ENCODE data around the gene SESN1. TPM values are rescaled to one million over a fixed set of nuclear protein-coding genes. Genes with fewer than 3 reads are reported as not detected.
A peak's percentile ranks its signal among the peaks of the same experiment; 100 is the strongest.

The SESN1 gene
- total and polyA plus RNA-seq, 9 of the 15 experiments (the other 6 are each of a cell fraction or from before 2014, with no cell fraction given): 3.1 to 13.0 (median 7.4) TPM

- TF ChIP-seq HOMEZ (CRISPR knock-in tag; IDR thresholded peaks at IDR 0.05) (no peak), CLOCK (CRISPR knock-in tag; IDR thresholded peaks at IDR 0.05; ENCODE audit: borderline replicate concordance) (no peak), SRSF9 (IDR thresholded peaks at IDR 0.05; ENCODE audit: borderline replicate concordance, low read depth, low read length) (no peak), TFAP4 (CRISPR knock-in tag; IDR thresholded peaks at IDR 0.05; ENCODE audit: borderline replicate concordance) (no peak; the same call in 1 of the 2 replicates), EHMT2 (IDR thresholded peaks at IDR 0.05) (no peak), ZNF398 (CRISPR knock-in tag; IDR thresholded peaks at IDR 0.05) (no peak), DACH1 (IDR thresholded peaks at IDR 0.05; ENCODE audit: partially characterized antibody) (no peak), ZNF140 (CRISPR knock-in tag; IDR thresholded peaks at IDR 0.05) (no peak), PHF21A (IDR thresholded peaks at IDR 0.05; ENCODE audit: borderline replicate concordance, low read depth) (no peak), BCOR (IDR thresholded peaks at IDR 0.05) (0 out of 2 replicates have a peak, but pooled peaks have one; percentile 29), PTTG1 (tag; IDR thresholded peaks at IDR 0.05; ENCODE audit: low read depth) (no peak), SMAD2 (IDR thresholded peaks at IDR 0.05; ENCODE audit: low read depth, low read length) (no peak), THRAP3 (IDR thresholded peaks at IDR 0.05; ENCODE audit: borderline replicate concordance) (no peak), PBX2 (CRISPR knock-in tag; IDR thresholded peaks at IDR 0.05; ENCODE audit: low read depth) (no peak), PBX2 (tag; conservative IDR thresholded peaks at IDR 0.05; ENCODE audit: low read depth) (peak; percentile 32; the same call in 1 of the 2 replicates), C11orf30 (IDR thresholded peaks at IDR 0.05; ENCODE audit: low read depth) (no peak), MAZ (CRISPR knock-in tag; conservative IDR thresholded peaks at IDR 0.05 in 1 of 2, IDR thresholded peaks at IDR 0.05 in 1 of 2) (no peak), JUND (IDR thresholded peaks at IDR 0.05; ENCODE audit: borderline replicate concordance, low read depth, low read length) (no peak; the same call in 1 of the 2 replicates), JUND (tag; IDR thresholded peaks at IDR 0.05; ENCODE audit: borderline replicate concordance, low read depth, low read length) (peak; percentile 32; the same call in 1 of the 3 replicates)
These were observed 49.2 kb downstream of the SESN1 start (continued) for GRCh38 chr6:109045493-109045892.
